GM12873 (cell line): ENCODE measurements around the gene SPATS2L.

Experiments used
- CTCF ChIP-seq: IDR thresholded peaks from 2 replicates; pipeline ENCODE4 v1.5.1; 2012; ENCODE audit warnings: low read depth, mild to moderate bottlenecking, moderate library complexity, low read length, control low read depth; ENCODE audit not compliant: insufficient read depth; ENCODE audit errors: missing control alignments

Gene SPATS2L

GRCh38 chr2:200477667-200478131 is 171.2 kb downstream of the SPATS2L start:
- no peak for TF ChIP-seq CTCF

GRCh38 chr2:200479692-200480265 is 173.3 kb downstream of the SPATS2L start:
- no peak for TF ChIP-seq CTCF

- TF ChIP-seq CTCF, result no peak
Measured at GRCh38 chr2:200482194-200482593, 175.7 kb downstream of the SPATS2L start.

- peak; percentile 57 for TF ChIP-seq CTCF
Measured at GRCh38 chr2:200483729-200484198, 177.3 kb downstream of the SPATS2L start.

GRCh38 chr2:200484934-200485333 is 178.4 kb downstream of the SPATS2L start:
- TF ChIP-seq CTCF, result no peak

GRCh38 chr2:200486529-200486928 is 180.0 kb downstream of the SPATS2L start:
- TF ChIP-seq CTCF, result no peak

- TF ChIP-seq CTCF, result no peak
Measured at GRCh38 chr2:200488169-200488568, 181.7 kb downstream of the SPATS2L start.
